IMR-90 (cell line): Measurements from ENCODE around the gene CCDC148. TPM values are rescaled to one million over a fixed set of nuclear protein-coding genes. Genes with fewer than 3 reads are reported as not detected.

ENCODE experiments used
- ATAC-seq: fragments of 200-7000 bp; cut with Tn5 transposase; 2 replicates; pipeline ENCODE4 v1.9.1; 2020; ENCODE audit warnings: low read depth, mild to moderate bottlenecking, moderate library complexity
- BruUV-seq: library from RNA; stranded (reverse); fragments of 400-500 nt; replicated peaks from 2 replicates; lab custom pipeline; 2021; lab: Mats Ljungman, UMichigan
- CTCF ChIA-PET: fragments of 300-600 bp; formaldehyde crosslinking; extraction: SDS; loops from one replicate; lab custom pipeline; 2021; ENCODE audit warnings: antibody characterized with exemption; lab: Yijun Ruan, JAX
- POLR2A ChIA-PET: fragments of 300-600 bp; sonication (Branson Sonifier 250); formaldehyde crosslinking; loops from one replicate; lab custom pipeline; 2022; ENCODE audit warnings: antibody characterized with exemption; ENCODE audit not compliant: unreplicated experiment; lab: Charles Lee
- DNase-seq: peaks from one replicate; pipeline ENCODE4 v3.0.0; 2013
- H2AFZ ChIP-seq: replicated peaks from 2 replicates; pipeline ENCODE3; 2013; ENCODE audit warnings: low read length, mild to moderate bottlenecking; ENCODE audit not compliant: poor library complexity
- H2AK5ac ChIP-seq: 2 replicates; pipeline ENCODE4 v1.6.1; 2013; ENCODE audit warnings: low read depth, low read length, inconsistent platforms
- H2AK9ac ChIP-seq: replicated peaks from 2 replicates; pipeline ENCODE3; 2013; ENCODE audit warnings: mild to moderate bottlenecking, low read depth, low read length, moderate library complexity; ENCODE audit not compliant: poor library complexity
- H2BK120ac ChIP-seq: 2 replicates; pipeline ENCODE4 v1.6.1; 2013; ENCODE audit warnings: low read depth, low read length, inconsistent platforms
- H2BK15ac ChIP-seq: 3 replicates; pipeline ENCODE4 v1.6.1; 2013; ENCODE audit warnings: low read depth, low read length, inconsistent platforms
- H2BK20ac ChIP-seq: 2 replicates; pipeline ENCODE4 v1.6.1; 2013; ENCODE audit warnings: low read depth, mild to moderate bottlenecking, inconsistent platforms, low read length, moderate library complexity
- H2BK5ac ChIP-seq: 2 replicates; pipeline ENCODE4 v1.6.1; 2013; ENCODE audit warnings: mild to moderate bottlenecking, low read depth, low read length, inconsistent platforms; ENCODE audit not compliant: poor library complexity, severe bottlenecking
- H3K14ac ChIP-seq: replicated peaks from 2 replicates; pipeline ENCODE4 v1.6.1; 2013; ENCODE audit warnings: low read depth, low read length, inconsistent platforms
- H3K18ac ChIP-seq: 2 replicates; pipeline ENCODE4 v1.6.1; 2013; ENCODE audit warnings: low read depth, low read length, control low read depth
- H3K23ac ChIP-seq: 2 replicates; pipeline ENCODE4 v1.6.1; 2013; ENCODE audit warnings: low read depth, low read length, inconsistent platforms
- H3K27ac ChIP-seq: 2 replicates; pipeline ENCODE4 v1.5.1; 2013; ENCODE audit warnings: mild to moderate bottlenecking, control low read depth, low read length; ENCODE audit not compliant: insufficient read depth
- H3K27me3 ChIP-seq: 2 replicates; pipeline ENCODE4 v1.6.1; 2013; ENCODE audit warnings: low read length; ENCODE audit not compliant: control insufficient read depth, insufficient read depth
- H3K36me3 ChIP-seq: 2 replicates; pipeline ENCODE4 v1.6.1; 2013; ENCODE audit warnings: low read length, mixed read lengths; ENCODE audit not compliant: control insufficient read depth, insufficient read depth
- H3K4ac ChIP-seq: 2 replicates; pipeline ENCODE4 v1.6.1; 2013; ENCODE audit warnings: low read depth, low read length, inconsistent platforms
- H3K4me1 ChIP-seq: 2 replicates; pipeline ENCODE4 v1.6.1; 2013; ENCODE audit warnings: low read length, mixed read lengths; ENCODE audit not compliant: control insufficient read depth, insufficient read depth
- H3K4me2 ChIP-seq: 2 replicates; pipeline ENCODE4 v1.6.1; 2013; ENCODE audit warnings: low read depth, mild to moderate bottlenecking, control low read depth, low read length, moderate library complexity
- H3K4me3 ChIP-seq: 2 replicates; pipeline ENCODE4 v1.5.1; 2013; ENCODE audit warnings: low read depth, mild to moderate bottlenecking, control low read depth, low read length, moderate library complexity; ENCODE audit not compliant: insufficient read depth
- H3K56ac ChIP-seq: 2 replicates; pipeline ENCODE4 v1.6.1; 2013; ENCODE audit warnings: low read length, inconsistent platforms; ENCODE audit not compliant: insufficient read depth; ENCODE audit errors: extremely low read depth
- H3K79me1 ChIP-seq, 2 experiments: 2 replicates each; pipeline ENCODE4 v1.6.1; 2013; ENCODE audit warnings: low read length in 2 of 2, inconsistent platforms in 1 of 2, low read depth in 1 of 2
- H3K9ac ChIP-seq: 2 replicates; pipeline ENCODE4 v1.6.1; 2013; ENCODE audit warnings: low read depth, low read length, control low read depth
- H3K9me1 ChIP-seq: 2 replicates; pipeline ENCODE4 v1.6.1; 2013; ENCODE audit warnings: low read length, inconsistent platforms; ENCODE audit not compliant: insufficient read depth
- H3K9me3 ChIP-seq: 2 replicates; pipeline ENCODE4 v1.6.1; 2013; ENCODE audit warnings: low read length; ENCODE audit not compliant: control insufficient read depth, insufficient read depth
- H4K20me1 ChIP-seq: 2 replicates; pipeline ENCODE4 v1.6.1; 2013; ENCODE audit warnings: low read length, inconsistent platforms; ENCODE audit not compliant: insufficient read depth
- H4K5ac ChIP-seq: 2 replicates; pipeline ENCODE4 v1.6.1; 2013; ENCODE audit warnings: mild to moderate bottlenecking, low read depth, low read length, control low read depth
- H4K8ac ChIP-seq, 2 experiments: 2 replicates each; pipeline ENCODE4 v1.6.1; 2013; ENCODE audit warnings: low read depth in 2 of 2, low read length in 2 of 2, control low read depth in 1 of 2, inconsistent platforms in 1 of 2
- H4K91ac ChIP-seq: 2 replicates; pipeline ENCODE4 v1.6.1; 2013; ENCODE audit warnings: low read depth, low read length, inconsistent platforms; ENCODE audit not compliant: insufficient read depth
- CTCF ChIP-seq: conservative IDR thresholded peaks from 2 replicates; pipeline ENCODE4 v1.5.1; 2012; ENCODE audit warnings: mild to moderate bottlenecking, low read depth, low read length, improper control_type of control experiment
- WGBS, 2 experiments: methylation state at CpG; one replicate each; pipeline versions ENCODE4 v1.1.5 to v1.1.7; 2013; ENCODE audit warnings: missing lambda C conversion rate in 2 of 2; ENCODE audit not compliant: insufficient read length in 1 of 2; ENCODE audit errors: extremely low coverage in 2 of 2; 5-methylcytosine and 5-hydroxymethylcytosine counted together
- dilution Hi-C: fragments of 300-500 bp; cut with HindIII; formaldehyde crosslinking; loops from one replicate; pipeline ENCODE4 v1.14.3; 2018; ENCODE audit warnings: low sequenced_read_pairs; ENCODE audit not compliant: unreplicated experiment
- in situ Hi-C: fragments of 300-500 bp; cut with MboI; formaldehyde crosslinking; loops from 3 replicates; pipeline ENCODE4 v1.14.3; 2019; ENCODE audit warnings: low sequenced_read_pairs, inconsistent platforms, mixed read lengths
- intact Hi-C: fragments of 100-400 bp; cut with micrococcal nuclease; formaldehyde crosslinking; loops from 2 replicates; pipeline ENCODE4 v1.10.0; 2022
- polyA plus RNA-seq, 3 experiments: library from polyadenylated mRNA; depleted of rRNA; stranded (reverse); fragments of >200 nt; gene quantifications; 2 replicates each; pipeline ENCODE4 v1.2.3, GENCODE V29; 2012; ENCODE audit warnings: low replicate concordance in 1 of 3
- total RNA-seq: library from RNA; depleted of rRNA; stranded (reverse); fragments of >200 nt; gene quantifications from 2 replicates; pipeline ENCODE4 v1.2.3, GENCODE V29; 2012

Gene CCDC148
- total and polyA plus RNA-seq, 2 of the 4 experiments (the other 2 are of a cell fraction): 0.18 to 0.31 TPM

GRCh38 chr2:158486970-158487325, 30.4 kb upstream of the CCDC148 start:
- Histone ChIP-seq H3K4me1 (peaks cover 9% of the 10 kb centered on the region), H4K5ac (no peak overlapping the region), H2AK9ac (no peak overlapping the region), H3K56ac (no peak overlapping the region), H2AFZ (no peak overlapping the region), H2BK15ac (peak overlapping the region; percentile 10; the same call in 1 of the 3 replicates), H4K8ac (no peak overlapping the region; a peak in 1 of 4 replicates), H3K9ac (peak overlapping the region; percentile 61; the same call in 1 of the 2 replicates), H3K23ac (no peak overlapping the region; the same call in 1 of the 2 replicates), H3K9me1 (peaks cover 10% of the 10 kb centered on the region; the same call in 1 of the 2 replicates), H3K14ac (no peak overlapping the region), H3K27me3 (no peaks in the 10 kb centered on the region), H2AK5ac (no peak overlapping the region), H4K91ac (no peak overlapping the region), H2BK20ac (no peak overlapping the region; the same call in 1 of the 2 replicates), H3K79me1 (peaks cover 27 to 55% of the 10 kb centered on the region in 2 experiments), H3K18ac (no peak overlapping the region), H3K4ac (0 out of 2 replicates have a peak overlapping the region, but pooled peaks have one; percentile 45), H3K4me2 (peak overlapping the region; percentile 62), H3K4me3 (no peak overlapping the region; the same call in 1 of the 2 replicates), H2BK5ac (peak overlapping the region; percentile 75), H4K20me1 (peaks cover 10% of the 10 kb centered on the region; the same call in 1 of the 2 replicates), H3K9me3 (no peaks in the 10 kb centered on the region), H3K27ac (peak overlapping the region; percentile 88; the same call in 1 of the 2 replicates), H3K36me3 (no peaks in the 10 kb centered on the region), H2BK120ac (peak overlapping the region; percentile 20; the same call in 1 of the 2 replicates)
- ATAC-seq (peak; percentile 67), DNase-seq (peak; percentile 60)
- intact Hi-C loops: loop anchor here (5.0 kb wide), 1 partner anchor 100 kb away; no protein-coding TSS in a partner anchor
- ChIA-PET POLR2A (no interaction called here), CTCF (no interaction called here)
- WGBS, 2 experiments: 10% methylated on average over 3 of the region's 5 CpGs; no CpG with 5 or more reads in 1 of the 2 experiments
- in situ Hi-C loops: no loop called here
- TF ChIP-seq CTCF: no peak
- dilution Hi-C loops: no loop called here
- BruUV-seq: no TSS peak
